H1 (cell line): Measurements from ENCODE around the gene LMX1A.

Source experiments
- CBX8 ChIP-seq: fragments of 300-800, 300-1000 bp; sonication (generic); IDR thresholded peaks from 2 replicates; pipeline ENCODE4 v1.7.1; 2016; ENCODE audit warnings: low read depth, low read length, borderline replicate concordance
- CHD7 ChIP-seq: fragments of 300-600 bp; sonication (generic); IDR thresholded peaks from 2 replicates; pipeline ENCODE4 v1.7.1; 2012; ENCODE audit warnings: low read length, moderate library complexity, mild to moderate bottlenecking, inconsistent platforms; ENCODE audit not compliant: insufficient replicate concordance
- CTCF ChIP-seq, 3 experiments: IDR thresholded peaks; 1 replicate in 2 of 3; 2 replicates in 1 of 3; pipeline versions ENCODE4 v1.5.1 to v1.6.1; 2011; ENCODE audit warnings: low read length in 3 of 3, mild to moderate bottlenecking in 3 of 3, inconsistent platforms in 2 of 3, low read depth in 1 of 3, moderate library complexity in 1 of 3; ENCODE audit not compliant: insufficient read depth in 1 of 3; ENCODE audit errors: control extremely low read depth in 1 of 3
- RAD21 ChIP-seq, 2 experiments: IDR thresholded peaks in 1 of 2; conservative IDR thresholded peaks in 1 of 2; 2 replicates each; pipeline ENCODE4 v1.6.1; 2011; ENCODE audit warnings: low read depth in 2 of 2, low read length in 2 of 2, improper control_type of control experiment in 1 of 2, inconsistent platforms in 1 of 2, mild to moderate bottlenecking in 1 of 2, moderate library complexity in 1 of 2
- SIN3A ChIP-seq, 2 experiments: IDR thresholded peaks in 1 of 2; conservative IDR thresholded peaks in 1 of 2; 2 replicates each; pipeline ENCODE4 v1.6.1; 2011 to 2012; ENCODE audit warnings: low read length in 2 of 2, improper control_type of control experiment in 1 of 2, low read depth in 1 of 2, mild to moderate bottlenecking in 1 of 2

- TF ChIP-seq CBX8 (no peak), CHD7 (no peak), CTCF (IDR thresholded peaks at IDR 0.05; ENCODE audit: control extremely low read depth in 1 of 3, insufficient read depth in 1 of 3, low read depth in 1 of 3, low read length in 3 of 3) (no peak), SIN3A (conservative IDR thresholded peaks at IDR 0.05 in 1 of 2, IDR thresholded peaks at IDR 0.05 in 1 of 2; ENCODE audit: low read depth in 1 of 2, low read length in 2 of 2) (no peak), RAD21 (IDR thresholded peaks at IDR 0.05 in 1 of 2, conservative IDR thresholded peaks at IDR 0.05 in 1 of 2; ENCODE audit: low read depth in 2 of 2, low read length in 2 of 2) (no peak)
Measured at GRCh38 chr1:165281207-165281901, 75.2 kb downstream of the LMX1A start.
